Measurements from ENCODE around the gene NFIB. TPM values are rescaled to one million over a fixed set of nuclear protein-coding genes. Genes with fewer than 3 reads are reported as not detected.

Gene NFIB
- total and polyA plus RNA-seq, 2 donors from 2014 or later = 15.6 to 112 TPM

DNA sequence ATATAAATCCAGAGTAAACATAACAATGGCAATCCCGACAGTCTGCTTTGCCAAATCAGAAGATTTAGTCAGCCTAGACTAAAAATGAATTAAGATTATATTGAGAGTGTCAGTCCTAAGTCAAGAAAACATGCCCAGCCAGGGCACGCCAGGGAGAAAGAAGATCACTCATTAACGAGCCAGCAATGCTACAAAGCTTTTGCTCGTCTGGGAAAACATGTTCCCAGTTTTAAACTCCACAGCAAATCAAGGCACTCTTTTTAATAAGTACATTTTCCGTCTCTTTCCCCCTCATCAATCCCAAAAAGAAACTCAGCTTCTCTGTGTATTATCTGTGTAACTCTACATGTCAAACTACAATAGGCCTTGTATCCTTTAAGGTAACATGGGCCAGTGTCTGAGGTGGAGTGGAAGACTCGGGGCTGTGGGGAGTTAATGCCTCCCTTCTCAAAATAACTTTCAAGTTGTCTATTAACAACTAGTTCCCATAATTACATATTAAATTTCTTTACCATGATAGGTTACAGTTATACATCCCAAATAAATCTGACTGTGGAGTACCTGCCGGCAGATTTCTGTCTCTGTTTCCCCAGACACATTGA, 40.9 kb downstream of the NFIB start:
- Histone ChIP-seq H3K4me1 (ENCODE audit: control insufficient read depth in 2 of 3, insufficient read depth in 2 of 3, low read depth in 1 of 3, low read length in 3 of 3) (peaks cover 0 to 42% (median 21%) of the 10 kb centered on the region in 3 donors), H3K36me3 (ENCODE audit: control insufficient read depth in 2 of 3, insufficient read depth in 3 of 3, low read length in 3 of 3) (no peaks in the 10 kb centered on the region), H3K27me3 (ENCODE audit: control insufficient read depth, insufficient read depth, low read length) (no peaks in the 10 kb centered on the region), H3K4me3 (ENCODE audit: low read length in 3 of 3) (peak overlapping the region in 2 of 3 donors; percentile 3 to 49), H3K9ac (ENCODE audit: low read length in 3 of 3) (peak overlapping the region in 1 of 3 donors; percentile 57), H3K9me3 (ENCODE audit: control insufficient read depth in 2 of 3, insufficient read depth in 1 of 3, low read length in 3 of 3) (no peaks in the 10 kb centered on the region), H3K27ac (ENCODE audit: low read depth in 2 of 2, low read length in 2 of 2) (peak overlapping the region in 1 of 2 donors; percentile 23)
- FAIRE-seq = no peak
- TF ChIP-seq, protein P1, sequence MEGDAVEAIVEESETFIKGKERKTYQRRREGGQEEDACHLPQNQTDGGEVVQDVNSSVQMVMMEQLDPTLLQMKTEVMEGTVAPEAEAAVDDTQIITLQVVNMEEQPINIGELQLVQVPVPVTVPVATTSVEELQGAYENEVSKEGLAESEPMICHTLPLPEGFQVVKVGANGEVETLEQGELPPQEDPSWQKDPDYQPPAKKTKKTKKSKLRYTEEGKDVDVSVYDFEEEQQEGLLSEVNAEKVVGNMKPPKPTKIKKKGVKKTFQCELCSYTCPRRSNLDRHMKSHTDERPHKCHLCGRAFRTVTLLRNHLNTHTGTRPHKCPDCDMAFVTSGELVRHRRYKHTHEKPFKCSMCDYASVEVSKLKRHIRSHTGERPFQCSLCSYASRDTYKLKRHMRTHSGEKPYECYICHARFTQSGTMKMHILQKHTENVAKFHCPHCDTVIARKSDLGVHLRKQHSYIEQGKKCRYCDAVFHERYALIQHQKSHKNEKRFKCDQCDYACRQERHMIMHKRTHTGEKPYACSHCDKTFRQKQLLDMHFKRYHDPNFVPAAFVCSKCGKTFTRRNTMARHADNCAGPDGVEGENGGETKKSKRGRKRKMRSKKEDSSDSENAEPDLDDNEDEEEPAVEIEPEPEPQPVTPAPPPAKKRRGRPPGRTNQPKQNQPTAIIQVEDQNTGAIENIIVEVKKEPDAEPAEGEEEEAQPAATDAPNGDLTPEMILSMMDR (IDR thresholded peaks at IDR 0.05; ENCODE audit: borderline replicate concordance, extremely low read depth, insufficient read depth) = no peak
- intact Hi-C loops (cut with DNase I) = no loop called here
- DNase-seq = peak in 2 of 5 donors; percentile 19 to 31

DNA sequence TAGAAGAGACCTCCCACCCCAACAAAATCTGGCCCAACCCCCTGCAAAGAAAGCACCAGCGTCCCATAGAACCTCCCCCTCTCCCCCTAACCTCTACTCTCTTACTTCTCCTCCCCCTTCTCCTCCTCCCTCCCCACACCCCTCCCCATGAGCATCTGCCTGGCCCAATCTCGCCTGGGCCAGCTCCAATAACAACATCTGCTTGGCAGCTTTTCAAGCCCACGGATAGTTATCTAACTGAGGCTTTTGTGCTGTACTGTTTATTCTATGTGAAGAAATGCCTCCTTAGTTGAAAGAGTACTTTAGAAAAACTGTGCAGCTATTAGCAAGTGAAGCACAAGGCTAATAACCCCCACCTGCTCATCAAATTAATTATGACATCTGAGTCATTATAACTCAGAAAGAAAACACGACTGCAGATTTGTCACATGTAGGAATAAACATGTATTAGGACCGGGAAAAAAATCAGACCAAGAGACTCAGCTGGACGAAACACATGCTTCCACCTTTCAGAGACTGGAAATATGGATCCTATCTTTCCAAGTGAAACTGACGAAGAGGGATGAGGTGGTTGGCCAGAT, 42.8 kb downstream of the NFIB start:
- intact Hi-C loops (cut with DNase I) = no loop called here
- H3K27ac ChIP-seq (ENCODE audit: low read depth in 2 of 2, low read length in 2 of 2) = no peak overlapping the region
- no peaks in the 10 kb centered on the region for H3K27me3 ChIP-seq (ENCODE audit: control insufficient read depth, insufficient read depth, low read length)
- no peak overlapping the region for H3K4me3 ChIP-seq (ENCODE audit: low read length in 3 of 3)
- TF ChIP-seq, protein P1 (IDR thresholded peaks at IDR 0.05; ENCODE audit: borderline replicate concordance, extremely low read depth, insufficient read depth) = no peak
- peak; percentile 67 to 89 (median 71) for DNase-seq
- peaks cover 0 to 29% (median 18%) of the 10 kb centered on the region in 3 donors for H3K4me1 ChIP-seq (ENCODE audit: control insufficient read depth in 2 of 3, insufficient read depth in 2 of 3, low read depth in 1 of 3, low read length in 3 of 3)
- no peaks in the 10 kb centered on the region for H3K9me3 ChIP-seq (ENCODE audit: control insufficient read depth in 2 of 3, insufficient read depth in 1 of 3, low read length in 3 of 3)
- H3K36me3 ChIP-seq (ENCODE audit: control insufficient read depth in 2 of 3, insufficient read depth in 3 of 3, low read length in 3 of 3) = no peaks in the 10 kb centered on the region
- FAIRE-seq = no peak
- H3K9ac ChIP-seq (ENCODE audit: low read length in 3 of 3) = no peak overlapping the region

DNA sequence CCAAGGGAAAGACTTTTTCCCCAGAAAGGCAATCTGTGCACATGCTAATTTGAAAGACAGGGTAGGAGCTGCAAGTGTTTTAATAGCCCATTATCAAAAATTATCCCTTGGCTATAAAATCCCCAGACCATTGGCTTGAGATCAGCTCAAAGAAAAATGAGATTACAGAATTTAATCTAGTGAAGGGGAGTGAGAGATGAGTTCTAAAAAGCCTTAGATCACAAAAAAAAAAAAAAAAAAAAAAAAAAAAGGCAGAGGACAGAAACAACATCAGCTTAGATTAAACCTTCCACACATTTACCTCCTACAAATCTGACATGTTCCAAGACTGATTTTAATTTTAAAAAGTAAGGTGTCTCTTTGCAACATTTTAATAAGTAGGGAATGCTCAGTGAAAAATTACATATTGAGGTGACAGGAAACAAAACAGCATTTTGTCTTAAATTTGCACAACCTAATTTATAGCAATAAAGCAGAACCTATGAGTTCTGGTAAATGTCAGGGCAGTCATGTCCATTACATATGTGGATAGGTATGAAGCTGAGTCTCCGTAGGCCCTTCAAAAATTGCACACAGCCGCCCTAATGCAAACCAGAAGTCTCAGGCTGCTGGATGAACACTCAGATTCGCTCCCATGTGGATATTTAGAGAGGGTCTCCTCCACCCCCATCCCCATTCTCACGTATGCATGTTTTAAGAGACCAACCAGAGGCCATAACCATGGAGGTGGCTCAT, 43.4 kb downstream of the NFIB start:
- Histone ChIP-seq H3K36me3 (ENCODE audit: control insufficient read depth in 2 of 3, insufficient read depth in 3 of 3, low read length in 3 of 3) (no peaks in the 10 kb centered on the region), H3K9me3 (ENCODE audit: control insufficient read depth in 2 of 3, insufficient read depth in 1 of 3, low read length in 3 of 3) (no peaks in the 10 kb centered on the region), H3K4me3 (ENCODE audit: low read length in 3 of 3) (no peak overlapping the region), H3K4me1 (ENCODE audit: control insufficient read depth in 2 of 3, insufficient read depth in 2 of 3, low read depth in 1 of 3, low read length in 3 of 3) (peaks cover 0 to 28% (median 18%) of the 10 kb centered on the region in 3 donors), H3K27me3 (ENCODE audit: control insufficient read depth, insufficient read depth, low read length) (no peaks in the 10 kb centered on the region), H3K27ac (ENCODE audit: low read depth in 2 of 2, low read length in 2 of 2) (no peak overlapping the region), H3K9ac (ENCODE audit: low read length in 3 of 3) (no peak overlapping the region)
- no peak for FAIRE-seq
- intact Hi-C loops (cut with DNase I) = no loop called here
- TF ChIP-seq, protein P1 (IDR thresholded peaks at IDR 0.05; ENCODE audit: borderline replicate concordance, extremely low read depth, insufficient read depth) = no peak
- DNase-seq = no peak

Data from kidney (tissue), 14 donors.